HL-60/S4 (cell line): ENCODE results near the gene LRIG1.

Experiments used
- in situ Hi-C: fragments of 300-500 bp; cut with MboI; formaldehyde crosslinking; loops from 2 replicates; pipeline ENCODE4 v1.14.3; 2022; ENCODE audit warnings: low sequenced_read_pairs

LRIG1 gene

GRCh38 chr3:66404903-66405700 is 95.7 kb downstream of the LRIG1 start:
- in situ Hi-C loops, result no loop called here

- in situ Hi-C loops, result no loop called here
Measured at GRCh38 chr3:66404197-66404596, 96.6 kb downstream of the LRIG1 start.

DNA sequence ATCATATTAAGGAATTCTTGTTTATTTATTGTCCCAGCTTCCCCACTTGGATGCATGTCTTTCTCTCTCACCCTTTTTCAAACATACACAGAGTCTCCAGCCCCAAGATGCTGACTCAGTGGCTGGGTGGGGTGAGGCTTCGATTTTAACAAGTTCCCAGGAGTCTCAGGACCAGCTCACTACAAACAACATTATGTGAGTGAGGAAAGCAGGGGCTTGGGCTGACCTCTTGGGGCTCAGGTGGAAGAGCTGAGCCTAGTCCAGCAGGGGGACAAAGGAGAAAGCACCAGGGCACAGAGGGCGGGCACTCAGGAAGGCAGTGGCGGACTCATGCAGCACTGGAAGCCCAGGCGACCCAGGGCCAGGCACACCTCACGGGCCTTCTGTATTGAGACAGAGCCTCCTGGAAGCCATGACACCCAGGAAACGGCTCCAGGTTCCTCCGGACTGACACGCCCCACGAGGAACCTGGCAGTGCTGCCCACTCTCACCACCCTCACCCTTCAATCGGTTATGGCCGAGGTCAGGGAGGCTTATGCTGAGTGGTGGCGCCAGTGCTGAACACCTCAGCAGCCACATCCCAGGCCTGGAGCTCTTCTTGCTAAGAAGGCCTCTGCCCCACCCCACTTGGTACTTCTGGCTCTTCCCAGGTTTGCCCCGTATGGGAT is 97.4 kb downstream of the LRIG1 start:
- in situ Hi-C loops, result no loop called here

- in situ Hi-C loops, result no loop called here
Measured at GRCh38 chr3:66402596-66403290, 98.1 kb downstream of the LRIG1 start.

DNA sequence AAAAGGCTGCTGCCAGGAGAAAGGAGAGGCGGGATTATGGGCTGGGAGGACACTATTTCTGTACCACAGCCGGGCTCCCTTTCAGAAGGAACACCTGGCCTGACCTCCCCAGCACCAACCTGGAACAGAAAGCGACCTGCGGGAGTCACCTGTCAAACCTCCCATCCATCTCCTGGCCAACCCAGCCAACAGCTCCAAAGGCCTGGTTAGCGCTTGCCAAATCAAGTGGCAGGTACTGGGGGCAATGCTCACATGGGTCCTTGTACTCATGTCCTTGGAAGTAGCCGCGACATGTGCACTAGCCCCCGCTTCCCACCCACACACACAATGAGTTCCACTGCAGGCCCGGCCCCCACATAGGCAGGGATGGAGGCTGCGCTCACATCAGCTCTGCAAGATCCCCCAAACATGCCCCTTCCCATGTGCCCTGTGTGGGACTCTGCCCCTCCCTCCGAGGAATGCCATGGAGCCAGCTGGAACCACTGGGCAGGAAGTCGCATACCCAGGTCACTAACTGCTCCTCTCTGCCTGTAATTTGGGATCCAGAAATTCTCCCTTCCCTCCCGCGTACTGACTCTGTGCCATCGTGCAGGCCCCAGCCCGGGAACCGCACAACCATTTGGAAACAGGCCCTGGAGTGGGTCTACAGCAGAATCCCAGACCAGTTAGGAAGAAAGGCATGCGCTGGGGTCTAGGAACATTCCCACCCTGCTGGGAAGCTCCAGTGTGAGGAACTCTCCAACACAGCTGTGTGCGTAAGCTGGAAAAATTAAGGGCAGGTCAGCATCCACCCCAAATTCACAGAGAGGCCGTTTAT is 98.9 kb downstream of the LRIG1 start:
- in situ Hi-C loops, result no loop called here

GRCh38 chr3:66401157-66401550 is 99.7 kb downstream of the LRIG1 start:
- in situ Hi-C loops, result no loop called here

GRCh38 chr3:66400411-66401156 is 100.2 kb downstream of the LRIG1 start:
- in situ Hi-C loops, result no loop called here

GRCh38 chr3:66399529-66400232 is 101.1 kb downstream of the LRIG1 start:
- in situ Hi-C loops, result no loop called here

DNA sequence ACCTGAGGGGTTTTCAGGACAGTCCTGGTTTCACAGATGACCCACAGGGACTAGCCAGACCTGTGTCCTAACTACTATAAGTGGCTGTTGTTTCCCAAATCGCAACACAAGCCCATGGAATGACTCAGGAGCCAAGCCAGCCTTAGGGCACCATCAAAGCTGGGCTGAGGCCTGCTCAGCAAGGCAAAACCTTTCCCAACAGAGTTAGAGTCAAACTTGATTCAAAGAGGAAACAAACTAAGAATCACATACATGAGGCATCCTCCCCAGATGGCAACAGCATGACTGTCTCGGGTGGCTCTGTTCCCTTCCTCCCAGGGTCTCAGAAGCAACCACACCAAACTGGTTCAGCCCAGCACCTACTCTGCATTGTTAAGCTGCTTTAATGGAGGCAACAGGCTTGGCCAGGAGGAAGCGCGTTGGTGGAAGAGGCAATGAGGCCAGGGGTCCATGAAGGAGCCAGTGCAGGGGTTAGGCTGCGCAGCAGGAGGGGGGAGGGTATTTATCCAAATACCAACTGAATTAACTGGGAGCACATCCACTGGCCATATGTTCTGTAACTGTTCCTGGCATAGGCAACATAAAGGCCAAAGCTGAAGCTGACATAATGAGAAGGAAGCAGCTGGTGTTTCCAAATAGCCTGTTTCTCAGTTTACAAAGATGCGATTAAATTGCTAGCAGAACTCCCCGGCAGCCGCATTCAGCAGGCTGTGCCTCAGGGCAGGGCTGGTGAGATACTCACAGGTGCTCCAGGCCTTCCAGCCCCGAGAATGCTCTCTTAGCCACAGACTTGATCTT is 102.4 kb downstream of the LRIG1 start:
- in situ Hi-C loops, result no loop called here

DNA sequence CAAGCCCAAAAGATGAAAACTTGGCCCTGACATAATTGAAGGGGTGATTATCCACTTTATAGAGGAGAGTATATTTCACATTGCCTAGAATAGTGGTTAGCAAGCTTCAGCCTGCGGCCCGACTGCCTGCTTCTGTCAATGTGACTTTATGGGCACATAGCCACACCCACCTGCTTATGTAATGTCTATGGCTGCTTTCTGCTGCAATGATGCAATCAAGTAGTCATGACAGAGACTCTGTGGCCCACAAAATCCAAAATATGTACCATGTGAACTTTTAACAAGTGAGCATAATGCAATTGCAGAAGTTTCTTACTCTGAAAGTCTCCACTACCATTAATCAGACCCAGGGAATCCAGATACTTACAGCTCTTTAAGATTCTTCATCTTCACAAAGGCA is 103.1 kb downstream of the LRIG1 start:
- in situ Hi-C loops, result no loop called here

DNA sequence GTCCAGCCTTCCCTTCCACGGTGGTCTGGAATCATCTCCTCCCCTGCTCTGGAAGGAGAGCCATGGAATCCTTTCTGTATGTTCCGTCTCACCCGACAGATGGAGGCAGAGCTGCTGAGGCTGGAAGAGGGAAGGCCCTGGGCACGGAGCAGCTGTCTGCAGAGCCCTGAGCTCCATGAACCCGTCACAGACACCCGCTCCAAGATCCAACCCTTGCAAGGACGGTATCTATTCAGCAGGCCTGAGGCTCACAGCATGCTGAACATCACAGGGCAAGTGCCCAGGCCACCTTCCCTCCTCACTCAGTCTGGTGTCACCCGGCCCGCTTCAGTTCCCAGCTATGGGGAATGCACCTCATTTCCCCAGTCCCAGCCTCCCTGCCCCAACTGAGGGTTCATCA is 103.9 kb downstream of the LRIG1 start:
- in situ Hi-C loops, result no loop called here

GRCh38 chr3:66396161-66396760 is 104.6 kb downstream of the LRIG1 start:
- in situ Hi-C loops, result no loop called here

DNA sequence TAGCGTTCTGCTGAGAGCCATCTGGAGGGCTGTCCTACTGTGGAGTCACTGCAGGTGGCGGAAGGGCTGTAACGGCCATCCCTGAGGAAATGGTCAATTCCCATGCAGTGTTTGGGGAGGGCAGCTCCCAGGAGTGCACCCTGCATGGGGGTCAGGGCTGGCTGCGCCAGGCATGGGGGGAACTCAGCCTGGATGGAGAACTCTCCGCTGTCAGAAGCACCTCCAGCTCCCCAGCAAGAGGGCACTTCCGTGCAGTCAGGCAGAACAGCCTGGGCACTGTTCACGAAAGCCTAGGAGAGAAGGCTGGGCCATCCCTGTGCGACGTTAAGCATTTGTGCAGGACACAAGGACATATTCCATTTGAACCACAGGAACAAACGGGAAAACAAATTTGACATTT is 105.2 kb downstream of the LRIG1 start:
- in situ Hi-C loops, result no loop called here

- in situ Hi-C loops, result no loop called here
Measured at GRCh38 chr3:66394753-66395249, 106.0 kb downstream of the LRIG1 start.

- in situ Hi-C loops, result no loop called here
Measured at GRCh38 chr3:66394019-66394752, 106.6 kb downstream of the LRIG1 start.

DNA sequence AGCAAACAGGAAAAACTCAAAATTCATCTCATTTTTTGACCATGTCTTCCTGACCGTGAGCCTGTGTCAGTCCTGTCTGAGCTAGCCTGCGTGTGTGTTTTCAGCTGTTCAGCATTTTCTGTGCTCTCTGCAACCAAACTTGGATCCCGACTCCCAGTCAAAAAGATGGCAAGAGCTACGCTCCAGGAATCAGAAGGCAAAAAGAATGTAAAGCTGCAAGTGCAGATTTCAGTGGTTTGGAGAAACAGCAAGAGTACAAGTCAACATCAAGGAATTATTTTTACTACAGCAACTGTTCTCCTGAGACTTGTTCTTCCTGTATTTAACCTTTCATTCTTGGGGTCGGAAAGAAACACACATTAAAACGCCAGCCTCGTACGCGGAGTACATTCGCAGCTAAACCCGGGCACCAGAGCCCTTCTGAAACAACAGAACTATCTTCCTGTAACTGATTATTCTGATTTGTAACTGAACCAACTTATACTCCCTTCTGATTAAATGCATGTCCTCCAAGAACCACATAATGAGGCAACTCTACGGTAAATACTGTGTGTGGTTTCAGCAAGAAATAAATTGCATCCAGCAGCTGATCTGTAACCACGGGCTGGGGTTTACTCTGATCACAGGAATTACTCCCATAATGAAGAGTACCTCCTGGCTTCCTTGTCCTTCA is 107.4 kb downstream of the LRIG1 start:
- in situ Hi-C loops, result no loop called here

GRCh38 chr3:66392966-66393332 is 107.9 kb downstream of the LRIG1 start:
- in situ Hi-C loops, result no loop called here
